OCI-LY7 (cell line): Measurements from ENCODE around the gene RPGRIP1.

Experiments used
- CTCF ChIP-seq: fragments of 200-600 bp; sonication (generic); conservative IDR thresholded peaks from 2 replicates; pipeline ENCODE4 v1.5.1; 2014; ENCODE audit warnings: mild to moderate bottlenecking, antibody characterized with exemption, low read length, moderate library complexity, mixed read lengths
- EZH2phosphoT487 ChIP-seq: fragments of 200-600 bp; sonication (generic); IDR thresholded peaks from 2 replicates; pipeline ENCODE4 v1.6.1; 2018; ENCODE audit warnings: low read depth, borderline replicate concordance, mild to moderate bottlenecking, mixed run types, antibody characterized with exemption, low read length, moderate library complexity, mixed read lengths

DNA sequence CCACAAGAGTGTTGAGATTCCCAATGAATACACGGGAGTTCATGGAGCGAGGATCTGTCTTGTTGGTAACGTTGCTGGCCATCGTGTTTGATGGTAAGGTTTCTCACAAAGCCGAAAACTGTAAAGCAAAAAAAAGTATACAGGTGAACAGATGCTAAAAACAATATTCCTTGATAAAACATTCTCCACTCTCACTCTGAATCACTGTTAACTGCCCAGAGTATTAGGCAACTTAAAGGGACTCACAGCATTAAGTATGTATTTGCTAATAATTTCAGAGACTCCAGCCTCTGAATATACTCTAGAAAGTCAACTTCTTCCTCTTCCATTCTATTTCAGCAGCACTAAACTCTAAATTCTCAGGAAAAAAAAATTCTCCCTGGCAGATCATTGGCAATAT, 45.8 kb upstream of the RPGRIP1 start:
- TF ChIP-seq CTCF (no peak), EZH2phosphoT487 (no peak)
